Renal pelvis (tissue), 4 donors: ENCODE results near the gene LPCAT3. TPM values are rescaled to one million over a fixed set of nuclear protein-coding genes. Genes with fewer than 3 reads are reported as not detected.

Source experiments
- DNase-seq: peaks from one replicate; pipeline ENCODE4 v3.0.0-alpha.2; 2013
- polyA plus RNA-seq, 3 donors: library from polyadenylated mRNA; unstranded; fragments of 120-200 nt; gene quantifications; one replicate each; pipeline ENCODE4 v1.2.1, GENCODE V29; 2013; ENCODE audit not compliant: insufficient read length in 3 of 3

LPCAT3 gene
- polyA plus RNA-seq, 3 donors: 56.5 to 69.0 (median 66.6) TPM

DNA sequence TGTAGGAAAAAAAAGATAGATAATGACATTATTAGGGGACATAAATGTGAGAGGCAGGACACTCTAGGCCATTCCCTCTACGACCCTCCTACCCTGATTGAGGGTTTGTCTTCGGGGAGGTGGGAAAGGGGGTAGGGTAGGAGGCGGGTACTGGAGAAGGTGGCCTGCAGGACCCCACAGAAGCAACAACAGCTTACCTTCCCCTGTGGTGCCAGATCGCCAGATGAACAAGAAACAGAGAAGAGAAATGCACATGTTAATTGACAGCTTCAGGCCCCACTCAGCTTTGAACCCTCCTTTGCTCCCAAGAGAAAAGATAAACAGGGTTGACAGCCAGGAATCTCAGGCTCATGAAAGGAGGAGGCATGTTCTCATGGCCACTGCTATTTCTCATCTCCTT, 52.6 kb downstream of the LPCAT3 start:
- no peak for DNase-seq

DNA sequence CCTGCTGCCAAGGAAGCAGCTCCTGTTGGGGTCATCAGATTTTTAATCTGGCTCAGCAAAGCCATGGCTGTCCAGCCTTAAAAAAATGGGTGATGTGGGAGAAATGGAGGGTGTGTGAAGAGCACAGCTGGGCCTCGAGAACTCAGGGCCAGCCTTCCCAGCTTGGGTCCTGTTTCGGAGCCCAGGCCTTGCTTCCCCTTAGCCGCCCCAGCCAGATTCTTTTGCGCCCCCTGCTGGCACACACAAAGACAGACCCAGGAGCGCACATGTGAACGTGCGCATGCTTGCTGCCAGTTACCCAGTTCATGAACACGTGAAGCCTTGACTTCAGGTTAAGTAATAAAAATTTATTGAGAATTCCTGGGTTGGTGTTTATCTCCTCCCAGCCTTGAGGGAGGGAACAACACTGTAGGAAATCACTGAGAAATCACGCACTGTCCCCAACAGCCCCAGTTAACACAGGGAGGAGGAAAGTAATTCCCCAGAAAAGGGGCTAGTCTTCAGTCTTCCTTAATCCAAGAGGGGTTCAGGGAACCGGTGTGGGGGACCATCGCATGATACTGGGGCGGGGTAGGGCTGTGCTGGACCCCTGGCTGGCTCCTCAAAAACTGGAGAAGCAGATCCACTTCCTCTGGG, 53.1 kb downstream of the LPCAT3 start:
- DNase-seq: peak; percentile 87

DNA sequence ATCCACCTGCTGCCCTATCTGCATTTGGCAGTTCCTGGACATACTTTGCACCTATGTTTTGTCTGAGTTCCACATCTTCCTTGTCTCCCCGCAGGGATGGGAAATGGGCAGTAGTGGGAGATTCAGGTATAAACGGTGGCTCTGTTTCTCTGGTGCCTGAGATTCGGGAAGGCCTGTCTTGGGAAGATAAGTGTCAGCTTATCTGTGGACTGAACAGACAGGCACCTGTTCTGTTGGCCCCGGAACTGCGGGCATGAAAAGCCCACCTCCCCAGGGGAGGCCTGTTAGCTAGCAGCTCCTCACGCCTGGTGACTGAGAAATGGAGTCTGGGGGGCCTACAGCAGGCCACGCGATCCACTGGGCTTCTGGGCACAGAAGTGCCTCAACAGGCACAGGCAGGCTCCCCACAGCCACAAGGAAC, 53.7 kb downstream of the LPCAT3 start:
- no peak for DNase-seq

GRCh38 chr12:6963791-6964413, 54.4 kb downstream of the LPCAT3 start:
- no peak for DNase-seq

GRCh38 chr12:6963016-6963731, 55.1 kb downstream of the LPCAT3 start:
- DNase-seq: peak; percentile 56

DNA sequence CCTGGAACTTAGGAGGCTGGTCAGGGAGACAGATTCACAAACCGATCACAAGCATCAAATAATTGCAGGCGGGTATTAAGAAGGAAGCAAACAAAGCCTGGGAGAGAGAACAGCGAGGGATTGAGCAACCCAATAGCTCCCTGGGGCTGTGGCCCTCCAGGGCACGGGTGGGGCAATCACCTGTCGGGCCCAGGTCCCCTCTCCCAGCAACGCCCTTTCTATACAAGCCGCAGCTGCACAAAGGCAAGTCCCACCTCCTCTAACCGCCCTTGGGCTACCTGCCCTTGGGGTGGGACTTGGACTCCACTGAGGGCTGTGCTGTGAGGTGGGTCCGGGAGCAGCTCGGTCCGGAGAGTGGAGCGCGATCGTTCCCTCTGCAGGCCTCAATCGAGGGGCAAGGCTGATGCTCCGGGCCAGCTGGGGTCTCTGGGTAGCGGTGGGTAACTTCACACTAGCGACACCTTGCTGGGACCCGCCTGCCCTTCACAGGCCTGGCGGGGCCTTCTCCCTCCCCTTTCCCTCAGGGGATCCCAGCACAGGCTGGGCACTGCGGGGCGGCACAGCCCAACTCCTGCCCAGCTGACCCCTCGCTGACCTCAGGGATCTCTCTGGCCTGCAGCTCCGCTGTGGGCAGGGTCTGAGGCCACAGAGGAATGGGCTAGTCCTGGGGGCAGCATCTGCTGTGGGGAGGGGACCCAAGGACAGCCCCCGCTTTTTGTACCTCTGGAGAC, 55.8 kb downstream of the LPCAT3 start:
- no peak for DNase-seq

DNA sequence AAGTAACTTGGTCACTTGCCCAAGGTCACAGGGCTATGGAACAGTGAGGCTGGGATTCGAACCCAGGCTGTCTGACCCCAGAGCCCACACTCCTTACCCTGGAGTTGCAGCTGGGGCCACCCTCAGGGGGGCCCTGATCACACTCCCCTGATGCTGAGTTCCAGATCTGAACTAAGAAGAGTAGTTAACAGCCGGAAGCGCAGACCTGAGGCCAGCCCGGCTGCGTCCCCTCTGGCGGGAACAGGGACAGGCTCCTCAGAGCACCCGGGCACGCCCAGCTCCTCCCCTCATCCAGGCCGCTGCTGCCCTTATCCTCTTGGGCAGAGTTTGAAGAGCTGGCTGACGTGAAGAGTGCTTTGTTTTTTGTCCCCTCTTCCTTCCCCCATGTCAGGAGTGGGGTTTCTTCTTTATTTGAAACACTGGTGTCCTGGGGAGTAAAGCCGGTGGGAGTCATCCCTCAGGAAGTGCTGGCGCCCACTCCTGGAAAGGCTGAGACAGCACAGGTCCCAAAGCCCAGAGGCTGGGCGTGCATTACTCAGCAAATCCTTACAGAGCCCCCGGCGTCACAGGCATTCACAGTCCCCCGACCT, 56.5 kb downstream of the LPCAT3 start:
- peak; percentile 62 for DNase-seq

DNA sequence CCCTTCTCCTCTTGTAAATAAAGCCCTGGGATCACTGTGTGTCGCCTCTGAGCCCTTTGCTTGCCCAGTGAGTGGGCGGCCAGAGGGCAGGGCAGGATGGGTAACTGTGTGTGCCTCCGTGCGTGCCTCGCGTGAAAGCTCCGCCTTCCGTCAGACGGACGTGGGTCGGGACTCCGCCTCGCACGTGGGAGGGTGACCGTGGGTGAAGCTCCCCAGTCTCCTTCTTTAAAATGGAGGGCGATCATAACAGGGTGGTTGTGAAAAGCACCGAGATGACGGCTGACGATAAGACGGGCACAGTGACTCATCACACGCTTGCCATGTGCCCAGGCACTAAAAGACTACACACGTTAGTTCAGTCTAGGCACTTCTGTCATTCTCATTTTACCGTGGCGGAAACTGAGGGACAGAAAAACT, 57.0 kb downstream of the LPCAT3 start:
- no peak for DNase-seq

GRCh38 chr12:6960593-6961277, 57.5 kb downstream of the LPCAT3 start:
- DNase-seq: no peak

DNA sequence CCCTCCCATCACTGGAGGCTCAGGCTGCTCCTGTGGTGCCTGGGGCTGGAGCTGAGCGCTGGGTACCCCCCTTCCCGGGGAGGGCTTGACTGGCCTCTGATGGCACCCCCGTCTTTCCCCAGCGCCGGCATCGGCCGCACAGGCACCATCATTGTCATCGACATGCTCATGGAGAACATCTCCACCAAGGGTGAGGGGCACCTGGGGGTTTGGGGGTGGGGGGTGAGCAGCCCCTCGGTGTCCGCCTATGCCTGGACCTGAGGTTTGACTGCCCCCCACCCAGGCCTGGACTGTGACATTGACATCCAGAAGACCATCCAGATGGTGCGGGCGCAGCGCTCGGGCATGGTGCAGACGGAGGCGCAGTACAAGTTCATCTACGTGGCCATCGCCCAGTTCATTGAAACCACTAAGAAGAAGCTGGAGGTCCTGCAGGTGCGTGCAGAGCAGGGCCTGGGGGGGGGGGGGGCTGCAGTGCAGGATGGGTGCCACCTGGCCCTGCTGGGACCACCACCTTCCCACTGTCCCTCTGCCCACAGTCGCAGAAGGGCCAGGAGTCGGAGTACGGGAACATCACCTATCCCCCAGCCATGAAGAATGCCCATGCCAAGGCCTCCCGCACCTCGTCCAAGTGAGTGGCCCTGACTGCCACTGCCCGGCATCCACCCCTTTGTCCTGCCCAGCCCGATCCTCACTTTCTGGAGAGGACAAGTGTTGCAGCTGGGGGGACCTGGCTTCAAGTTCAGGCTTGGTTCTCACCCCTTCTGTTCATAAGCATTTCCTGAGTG, 58.3 kb downstream of the LPCAT3 start:
- DNase-seq: no peak

DNA sequence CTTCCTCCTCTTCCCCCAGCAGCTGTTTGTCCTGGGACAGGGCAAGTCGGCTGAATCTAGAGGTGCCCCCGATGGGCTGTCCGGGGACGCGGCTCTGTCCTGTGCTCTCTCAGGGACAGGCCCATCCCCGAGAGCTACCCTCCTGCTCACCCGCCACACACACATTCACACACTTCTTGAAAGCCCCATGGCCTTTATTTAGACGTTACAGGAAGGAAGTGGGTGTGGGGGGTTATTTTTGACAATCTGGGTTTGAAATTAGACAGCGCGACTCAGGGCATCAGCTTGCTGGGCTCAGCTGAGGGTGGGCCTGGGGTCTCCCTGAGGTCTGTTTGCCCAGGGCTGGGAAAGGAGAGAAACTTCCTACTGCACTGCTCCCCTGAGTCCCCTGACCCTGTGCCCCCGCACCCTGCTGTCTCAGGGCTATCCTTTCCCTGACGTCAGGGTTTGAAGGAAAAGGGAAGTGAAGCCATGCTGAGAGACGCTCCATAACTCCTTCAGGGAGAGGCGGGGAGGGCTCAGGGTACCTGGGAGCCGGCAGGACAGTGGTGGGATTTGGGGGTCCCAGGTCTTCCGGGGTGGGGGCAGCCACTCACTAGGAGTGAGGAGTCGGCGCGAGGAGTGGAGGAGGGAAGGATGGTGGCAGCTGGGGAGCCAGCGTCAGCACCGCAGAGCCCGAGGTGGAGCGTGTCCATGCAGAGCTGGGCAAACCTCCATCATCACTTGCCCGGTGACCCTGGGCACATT, 59.0 kb downstream of the LPCAT3 start:
- DNase-seq: no peak

- no peak for DNase-seq
Measured at GRCh38 chr12:6958609-6959057, 59.6 kb downstream of the LPCAT3 start.

- no peak for DNase-seq
Measured at GRCh38 chr12:6957741-6958608, 60.3 kb downstream of the LPCAT3 start.

GRCh38 chr12:6957151-6957701, 61.0 kb downstream of the LPCAT3 start:
- DNase-seq: no peak

GRCh38 chr12:6956021-6956727, 62.1 kb downstream of the LPCAT3 start:
- no peak for DNase-seq

GRCh38 chr12:6955108-6956020, 62.9 kb downstream of the LPCAT3 start:
- no peak for DNase-seq
